ENCODE data around the gene ABTB2. TPM values are rescaled to one million over a fixed set of nuclear protein-coding genes. Genes with fewer than 3 reads are reported as not detected.

The ABTB2 gene
- total and polyA plus RNA-seq, 7 experiments from 2014 or later: 0.03 to 5.3 (median 0.26) TPM

- Mint-ChIP-seq H3K27me3 (peaks cover 0 to 25% (median 20%) of the 10 kb centered on the region in 5 donors), H3K27ac (no peak overlapping the region), H3K36me3 (peaks cover 0 to 1% (median 0%) of the 10 kb centered on the region in 5 donors), H3K4me1 (peaks cover 0 to 5% (median 0%) of the 10 kb centered on the region in 7 donors), H3K4me3 (no peak overlapping the region), H3K9me3 (no peaks in the 10 kb centered on the region)
- ATAC-seq (no peak), DNase-seq (no peak)
- POLR2A ChIA-PET: no interaction called here
- Histone ChIP-seq H3K4me3 (ENCODE audit: low read length) (no peak overlapping the region), H3K27ac (ENCODE audit: low read depth, low read length) (no peak overlapping the region), H3K36me3 (ENCODE audit: control insufficient read depth in 2 of 3, insufficient read depth in 3 of 3, low read length in 3 of 3) (no peaks in the 10 kb centered on the region), H3K4me1 (ENCODE audit: control insufficient read depth in 2 of 2, insufficient read depth in 2 of 2, low read length in 2 of 2) (no peaks in the 10 kb centered on the region), H3K27me3 (ENCODE audit: control insufficient read depth in 2 of 2, insufficient read depth in 2 of 2, low read length in 2 of 2) (no peaks in the 10 kb centered on the region), H3K9me3 (ENCODE audit: control insufficient read depth in 2 of 3, low read length in 3 of 3) (no peaks in the 10 kb centered on the region)
- CTCF ChIA-PET: interaction anchor here (0.8 to 3.3 kb wide), 4 partner anchors 9 to 174 kb away, joined by 3 to 11 read pairs (median 4); partner anchors contain the start of gene ABTB2
- intact Hi-C loops (cut with micrococcal nuclease): no loop called here
These were observed 9.7 kb downstream of the ABTB2 start for GRCh38 chr11:34348096-34348495.

- H3K4me1 Mint-ChIP-seq: peaks cover 0 to 5% (median 0%) of the 10 kb centered on the region in 7 donors
- H3K36me3 ChIP-seq (ENCODE audit: control insufficient read depth in 2 of 3, insufficient read depth in 3 of 3, low read length in 3 of 3): no peaks in the 10 kb centered on the region
- no peaks in the 10 kb centered on the region for H3K9me3 Mint-ChIP-seq
- no peaks in the 10 kb centered on the region for H3K36me3 Mint-ChIP-seq
- DNase-seq: no peak
- H3K4me1 ChIP-seq (ENCODE audit: control insufficient read depth in 2 of 2, insufficient read depth in 2 of 2, low read length in 2 of 2): no peaks in the 10 kb centered on the region
- no peaks in the 10 kb centered on the region for H3K9me3 ChIP-seq (ENCODE audit: control insufficient read depth in 2 of 3, low read length in 3 of 3)
- no peak for ATAC-seq
- intact Hi-C loops (cut with micrococcal nuclease): no loop called here
- ChIA-PET POLR2A (no interaction called here), CTCF (no interaction called here)
- H3K27me3 ChIP-seq (ENCODE audit: control insufficient read depth in 2 of 2, insufficient read depth in 2 of 2, low read length in 2 of 2): no peaks in the 10 kb centered on the region
- H3K27me3 Mint-ChIP-seq: peaks cover 0 to 11% (median 8%) of the 10 kb centered on the region in 5 donors
- H3K4me3 Mint-ChIP-seq: no peak overlapping the region
- H3K27ac Mint-ChIP-seq: no peak overlapping the region
- H3K4me3 ChIP-seq (ENCODE audit: low read length): no peak overlapping the region
- no peak overlapping the region for H3K27ac ChIP-seq (ENCODE audit: low read depth, low read length)
These were observed 11.3 kb downstream of the ABTB2 start for GRCh38 chr11:34346551-34346950.

- no peaks in the 10 kb centered on the region for H3K36me3 ChIP-seq (ENCODE audit: control insufficient read depth in 2 of 3, insufficient read depth in 3 of 3, low read length in 3 of 3)
These were observed 11.8 kb downstream of the ABTB2 start for GRCh38 chr11:34345991-34346480.

GRCh38 chr11:34345540-34345876, 12.3 kb downstream of the ABTB2 start:
- H3K36me3 ChIP-seq (ENCODE audit: control insufficient read depth in 2 of 3, insufficient read depth in 3 of 3, low read length in 3 of 3): no peaks in the 10 kb centered on the region
- ChIA-PET POLR2A (no interaction called here), CTCF (interaction anchor here (0.7 kb wide), 1 partner anchor 114 kb away, joined by 3 read pairs; no protein-coding TSS in a partner anchor)
- Mint-ChIP-seq H3K36me3 (no peaks in the 10 kb centered on the region), H3K27ac (no peak overlapping the region), H3K4me3 (no peak overlapping the region), H3K9me3 (no peaks in the 10 kb centered on the region), H3K27me3 (peaks cover 0 to 11% (median 7%) of the 10 kb centered on the region in 5 donors), H3K4me1 (peaks cover 0 to 5% (median 0%) of the 10 kb centered on the region in 7 donors)
- no peaks in the 10 kb centered on the region for H3K27me3 ChIP-seq (ENCODE audit: control insufficient read depth in 2 of 2, insufficient read depth in 2 of 2, low read length in 2 of 2)
- intact Hi-C loops (cut with micrococcal nuclease): no loop called here
- no peak for DNase-seq
- no peaks in the 10 kb centered on the region for H3K4me1 ChIP-seq (ENCODE audit: control insufficient read depth in 2 of 2, insufficient read depth in 2 of 2, low read length in 2 of 2)
- no peak overlapping the region for H3K4me3 ChIP-seq (ENCODE audit: low read length)
- no peaks in the 10 kb centered on the region for H3K9me3 ChIP-seq (ENCODE audit: control insufficient read depth in 2 of 3, low read length in 3 of 3)
- ATAC-seq: no peak
- no peak overlapping the region for H3K27ac ChIP-seq (ENCODE audit: low read depth, low read length)

More at GRCh38 chr11:34345991-34346480, 11.8 kb downstream of the ABTB2 start:
- Mint-ChIP-seq H3K4me1 (peaks cover 0 to 5% (median 0%) of the 10 kb centered on the region in 7 donors), H3K9me3 (no peaks in the 10 kb centered on the region), H3K27ac (no peak overlapping the region), H3K36me3 (no peaks in the 10 kb centered on the region), H3K4me3 (no peak overlapping the region), H3K27me3 (peaks cover 0 to 8% (median 7%) of the 10 kb centered on the region in 5 donors)
- no peak overlapping the region for H3K4me3 ChIP-seq (ENCODE audit: low read length)
- ATAC-seq (no peak), DNase-seq (no peak)
- ChIA-PET POLR2A (no interaction called here), CTCF (interaction anchor here (0.7 kb wide), 1 partner anchor 113 kb away, joined by 3 read pairs; no protein-coding TSS in a partner anchor)
- no peaks in the 10 kb centered on the region for H3K4me1 ChIP-seq (ENCODE audit: control insufficient read depth in 2 of 2, insufficient read depth in 2 of 2, low read length in 2 of 2)
- no peaks in the 10 kb centered on the region for H3K27me3 ChIP-seq (ENCODE audit: control insufficient read depth in 2 of 2, insufficient read depth in 2 of 2, low read length in 2 of 2)
- H3K9me3 ChIP-seq (ENCODE audit: control insufficient read depth in 2 of 3, low read length in 3 of 3): no peaks in the 10 kb centered on the region
- intact Hi-C loops (cut with micrococcal nuclease): no loop called here
- no peak overlapping the region for H3K27ac ChIP-seq (ENCODE audit: low read depth, low read length)

GRCh38 chr11:34344768-34345539, 12.9 kb downstream of the ABTB2 start:
- Mint-ChIP-seq H3K4me1 (peaks cover 0 to 5% (median 0%) of the 10 kb centered on the region in 7 donors), H3K27ac (no peak overlapping the region), H3K4me3 (no peak overlapping the region), H3K27me3 (peaks cover 0 to 12% (median 7%) of the 10 kb centered on the region in 5 donors), H3K36me3 (no peaks in the 10 kb centered on the region), H3K9me3 (no peaks in the 10 kb centered on the region)
- CTCF ChIA-PET: no interaction called here
- ATAC-seq (no peak), DNase-seq (no peak)
- intact Hi-C loops (cut with micrococcal nuclease): no loop called here
- Histone ChIP-seq H3K36me3 (ENCODE audit: control insufficient read depth in 2 of 3, insufficient read depth in 3 of 3, low read length in 3 of 3) (no peaks in the 10 kb centered on the region), H3K4me1 (ENCODE audit: control insufficient read depth in 2 of 2, insufficient read depth in 2 of 2, low read length in 2 of 2) (no peaks in the 10 kb centered on the region), H3K27me3 (ENCODE audit: control insufficient read depth in 2 of 2, insufficient read depth in 2 of 2, low read length in 2 of 2) (no peaks in the 10 kb centered on the region), H3K27ac (ENCODE audit: low read depth, low read length) (no peak overlapping the region), H3K9me3 (ENCODE audit: control insufficient read depth in 2 of 3, low read length in 3 of 3) (no peaks in the 10 kb centered on the region), H3K4me3 (ENCODE audit: low read length) (no peak overlapping the region)
- POLR2A ChIA-PET: no interaction called here

GRCh38 chr11:34344410-34344767, 13.4 kb downstream of the ABTB2 start:
- Mint-ChIP-seq H3K27ac (no peak overlapping the region), H3K9me3 (no peaks in the 10 kb centered on the region), H3K4me3 (no peak overlapping the region), H3K4me1 (peaks cover 0 to 7% (median 0%) of the 10 kb centered on the region in 7 donors), H3K27me3 (peaks cover 0 to 12% (median 5%) of the 10 kb centered on the region in 5 donors), H3K36me3 (no peaks in the 10 kb centered on the region)
- Histone ChIP-seq H3K4me3 (ENCODE audit: low read length) (no peak overlapping the region), H3K36me3 (ENCODE audit: control insufficient read depth in 2 of 3, insufficient read depth in 3 of 3, low read length in 3 of 3) (no peaks in the 10 kb centered on the region), H3K27me3 (ENCODE audit: control insufficient read depth in 2 of 2, insufficient read depth in 2 of 2, low read length in 2 of 2) (no peaks in the 10 kb centered on the region), H3K4me1 (ENCODE audit: control insufficient read depth in 2 of 2, insufficient read depth in 2 of 2, low read length in 2 of 2) (no peaks in the 10 kb centered on the region), H3K27ac (ENCODE audit: low read depth, low read length) (no peak overlapping the region), H3K9me3 (ENCODE audit: control insufficient read depth in 2 of 3, low read length in 3 of 3) (no peaks in the 10 kb centered on the region)
- DNase-seq (no peak), ATAC-seq (no peak)
- POLR2A ChIA-PET: no interaction called here
- intact Hi-C loops (cut with micrococcal nuclease): no loop called here
- CTCF ChIA-PET: no interaction called here

- DNase-seq: no peak
- CTCF ChIA-PET: no interaction called here
- Mint-ChIP-seq H3K9me3 (no peaks in the 10 kb centered on the region), H3K4me3 (no peak overlapping the region), H3K27me3 (peaks cover 0 to 10% (median 5%) of the 10 kb centered on the region in 5 donors), H3K36me3 (no peaks in the 10 kb centered on the region), H3K4me1 (peaks cover 0 to 14% (median 0%) of the 10 kb centered on the region in 7 donors), H3K27ac (no peak overlapping the region)
- Histone ChIP-seq H3K9me3 (ENCODE audit: control insufficient read depth in 2 of 3, low read length in 3 of 3) (no peaks in the 10 kb centered on the region), H3K27me3 (ENCODE audit: control insufficient read depth in 2 of 2, insufficient read depth in 2 of 2, low read length in 2 of 2) (no peaks in the 10 kb centered on the region), H3K4me1 (ENCODE audit: control insufficient read depth in 2 of 2, insufficient read depth in 2 of 2, low read length in 2 of 2) (no peaks in the 10 kb centered on the region), H3K36me3 (ENCODE audit: control insufficient read depth in 2 of 3, insufficient read depth in 3 of 3, low read length in 3 of 3) (no peaks in the 10 kb centered on the region), H3K4me3 (ENCODE audit: low read length) (no peak overlapping the region), H3K27ac (ENCODE audit: low read depth, low read length) (no peak overlapping the region)
- POLR2A ChIA-PET: no interaction called here
- intact Hi-C loops (cut with micrococcal nuclease): no loop called here
- ATAC-seq: no peak
These were observed 14.1 kb downstream of the ABTB2 start for GRCh38 chr11:34343686-34344085.
